DOHH2 (cell line): ENCODE results near the gene CCL22.

Experiments
- CTCF ChIP-seq: fragments of 200-600 bp; sonication (generic); IDR thresholded peaks from one replicate; pipeline ENCODE4 v1.5.1; 2014; ENCODE audit warnings: antibody characterized with exemption, mild to moderate bottlenecking, low read depth, low read length; ENCODE audit not compliant: poor library complexity, severe bottlenecking
- EZH2phosphoT487 ChIP-seq: fragments of 200-600 bp; sonication (generic); IDR thresholded peaks from 2 replicates; pipeline ENCODE4 v1.6.1; 2017; ENCODE audit warnings: borderline replicate concordance, mild to moderate bottlenecking, antibody characterized with exemption, low read length, moderate library complexity, mixed read lengths

GRCh38 chr16:57345021-57345420 lies 13.6 kb upstream of the CCL22 start:
- no peak for TF ChIP-seq EZH2phosphoT487
- TF ChIP-seq CTCF, result no peak
